Gastrocnemius medialis (tissue), 4 donors: ENCODE data around the gene FYB1. TPM values are rescaled to one million over a fixed set of nuclear protein-coding genes. Genes with fewer than 3 reads are reported as not detected.

Source experiments
- ATAC-seq, 2 donors: fragments of 150-250 bp; one replicate each; pipeline ENCODE4 v1.9.1; 2016
- DNase-seq, 2 donors: peaks; one replicate each; pipeline ENCODE4 v3.0.0-alpha.2; 2019
- H3K27ac ChIP-seq, 4 donors: fragments of 200-600 bp; sonication (generic); 1 replicate in 1 of 4; 2 replicates in 3 of 4; pipeline ENCODE4 v1.5.1; 2016 to 2018; ENCODE audit warnings: mild to moderate bottlenecking in 2 of 4, moderate library complexity in 1 of 4
- H3K27me3 ChIP-seq, 3 donors: fragments of 200-600 bp; sonication (generic) in 2 of 3; 1 replicate in 1 of 3; 2 replicates in 2 of 3; pipeline versions ENCODE4 v1.5.1 to v1.6.0; 2016 to 2019; ENCODE audit warnings: mild to moderate bottlenecking in 1 of 3, moderate library complexity in 1 of 3
- H3K36me3 ChIP-seq, 2 donors: fragments of 200-600 bp; sonication (generic) in 1 of 2; one replicate each; pipeline ENCODE4 v1.5.1; 2017 to 2018
- H3K4me1 ChIP-seq, 2 donors: fragments of 200-600 bp; sonication (generic) in 1 of 2; one replicate each; pipeline ENCODE4 v1.5.1; 2016 to 2017; ENCODE audit warnings: mild to moderate bottlenecking in 2 of 2
- H3K4me3 ChIP-seq, 4 donors: fragments of 200-600 bp; sonication (generic) in 3 of 4; 1 replicate in 1 of 4; 2 replicates in 3 of 4; pipeline ENCODE4 v1.5.1; 2016 to 2019; ENCODE audit warnings: mild to moderate bottlenecking in 2 of 4
- H3K9me3 ChIP-seq, 3 donors: fragments of 200-600 bp; sonication (generic) in 2 of 3; 1 replicate in 1 of 3; 2 replicates in 2 of 3; pipeline ENCODE4 v1.5.1; 2016 to 2019
- POLR2A ChIP-seq, 2 donors: fragments of 450-650 bp; IDR thresholded peaks; one replicate each; pipeline ENCODE4 v1.6.1; 2017; ENCODE audit warnings: antibody characterized with exemption in 2 of 2, mild to moderate bottlenecking in 2 of 2, moderate library complexity in 2 of 2
- in situ Hi-C, 4 donors: fragments of 200-750 bp; cut with MboI; loops; one replicate each; pipeline versions ENCODE4 v1.15.0 to v1.8.0; 2017; ENCODE audit warnings: low sequenced_read_pairs in 4 of 4
- intact Hi-C: fragments of 100-400 bp; cut with DNase I; formaldehyde crosslinking; loops from one replicate; pipeline ENCODE4 v1.15.1; 2023; ENCODE audit warnings: low total_unique reads
- total RNA-seq, 4 donors: library from RNA; depleted of rRNA; stranded (reverse); fragments of >200 nt; gene quantifications; one replicate each; pipeline versions ENCODE4 v1.1.0 to v1.2.3, GENCODE V29; 2016
- TF ChIP-seq, protein P1 (sequence below), 5 experiments: fragments of 450-650 bp in 3 of 5; fragments of 200-600 bp in 2 of 5; sonication (generic) in 2 of 5; IDR thresholded peaks in 4 of 5; conservative IDR thresholded peaks in 1 of 5; 1 replicate in 4 of 5; 2 replicates in 1 of 5; pipeline ENCODE4 v1.5.1; 2016 to 2019; ENCODE audit warnings: antibody characterized with exemption in 5 of 5, mild to moderate bottlenecking in 3 of 5, moderate library complexity in 3 of 5

The FYB1 gene
- total RNA-seq, 4 donors from 2014 or later, result 1.1 to 5.6 (median 2.6) TPM

DNA sequence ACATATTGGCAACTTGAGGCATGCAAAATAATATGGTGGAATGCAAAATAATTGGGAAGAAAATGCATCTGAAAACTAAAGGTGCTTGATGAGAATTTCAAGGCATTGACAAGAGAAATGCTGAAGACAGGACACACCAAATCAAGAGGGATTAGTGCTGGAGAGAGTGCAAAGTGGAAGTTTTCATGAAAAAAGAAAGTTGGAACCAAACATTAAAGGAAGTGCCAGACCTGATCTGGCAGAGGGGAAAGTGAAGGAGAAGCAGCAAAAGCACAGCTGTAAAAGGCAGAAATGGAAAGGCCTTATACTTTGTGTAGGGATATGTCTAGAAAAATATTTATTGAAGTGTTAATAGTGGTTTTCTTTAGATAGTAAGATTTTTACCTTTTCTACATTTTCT is 35.3 kb upstream of the FYB1 start:
- H3K9me3 ChIP-seq, result no peaks in the 10 kb centered on the region
- in situ Hi-C loops, result no loop called here
- intact Hi-C loops, result no loop called here
- H3K4me1 ChIP-seq, result no peaks in the 10 kb centered on the region
- ATAC-seq (no peak), DNase-seq (no peak)
- no peaks in the 10 kb centered on the region for H3K27me3 ChIP-seq
- no peak overlapping the region for H3K27ac ChIP-seq
- H3K36me3 ChIP-seq, result no peaks in the 10 kb centered on the region
- H3K4me3 ChIP-seq, result no peak overlapping the region
- TF ChIP-seq, protein P1, sequence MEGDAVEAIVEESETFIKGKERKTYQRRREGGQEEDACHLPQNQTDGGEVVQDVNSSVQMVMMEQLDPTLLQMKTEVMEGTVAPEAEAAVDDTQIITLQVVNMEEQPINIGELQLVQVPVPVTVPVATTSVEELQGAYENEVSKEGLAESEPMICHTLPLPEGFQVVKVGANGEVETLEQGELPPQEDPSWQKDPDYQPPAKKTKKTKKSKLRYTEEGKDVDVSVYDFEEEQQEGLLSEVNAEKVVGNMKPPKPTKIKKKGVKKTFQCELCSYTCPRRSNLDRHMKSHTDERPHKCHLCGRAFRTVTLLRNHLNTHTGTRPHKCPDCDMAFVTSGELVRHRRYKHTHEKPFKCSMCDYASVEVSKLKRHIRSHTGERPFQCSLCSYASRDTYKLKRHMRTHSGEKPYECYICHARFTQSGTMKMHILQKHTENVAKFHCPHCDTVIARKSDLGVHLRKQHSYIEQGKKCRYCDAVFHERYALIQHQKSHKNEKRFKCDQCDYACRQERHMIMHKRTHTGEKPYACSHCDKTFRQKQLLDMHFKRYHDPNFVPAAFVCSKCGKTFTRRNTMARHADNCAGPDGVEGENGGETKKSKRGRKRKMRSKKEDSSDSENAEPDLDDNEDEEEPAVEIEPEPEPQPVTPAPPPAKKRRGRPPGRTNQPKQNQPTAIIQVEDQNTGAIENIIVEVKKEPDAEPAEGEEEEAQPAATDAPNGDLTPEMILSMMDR (IDR thresholded peaks at IDR 0.05 in 4 of 5, conservative IDR thresholded peaks at IDR 0.05 in 1 of 5), result no peak
- no peak for TF ChIP-seq POLR2A (IDR thresholded peaks at IDR 0.05)

DNA sequence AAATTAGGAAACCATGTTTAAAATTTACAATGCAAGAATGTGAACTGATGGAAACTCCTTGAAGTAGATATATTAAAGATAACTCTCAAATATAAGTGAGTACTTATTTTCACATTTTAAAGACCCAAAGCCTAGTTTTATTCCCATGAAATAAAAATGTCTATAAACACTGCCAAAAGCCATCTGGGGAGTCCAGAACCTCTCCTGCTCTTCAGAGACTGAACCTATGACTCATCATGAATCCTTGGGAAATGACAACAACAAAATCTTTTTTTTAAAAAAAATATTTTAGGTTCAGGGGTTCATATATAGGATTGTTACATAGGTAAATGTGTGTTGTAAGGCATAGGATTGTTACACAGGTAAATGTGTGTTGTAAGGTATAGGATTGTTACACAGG is 33.8 kb upstream of the FYB1 start:
- Histone ChIP-seq H3K4me3 (no peak overlapping the region), H3K4me1 (no peaks in the 10 kb centered on the region), H3K27ac (no peak overlapping the region), H3K9me3 (no peaks in the 10 kb centered on the region), H3K36me3 (no peaks in the 10 kb centered on the region), H3K27me3 (no peaks in the 10 kb centered on the region)
- DNase-seq (no peak), ATAC-seq (no peak)
- TF ChIP-seq POLR2A (IDR thresholded peaks at IDR 0.05), result no peak
- TF ChIP-seq, protein P1 (IDR thresholded peaks at IDR 0.05 in 4 of 5, conservative IDR thresholded peaks at IDR 0.05 in 1 of 5), result no peak
- in situ Hi-C loops, result no loop called here
- intact Hi-C loops, result no loop called here

DNA sequence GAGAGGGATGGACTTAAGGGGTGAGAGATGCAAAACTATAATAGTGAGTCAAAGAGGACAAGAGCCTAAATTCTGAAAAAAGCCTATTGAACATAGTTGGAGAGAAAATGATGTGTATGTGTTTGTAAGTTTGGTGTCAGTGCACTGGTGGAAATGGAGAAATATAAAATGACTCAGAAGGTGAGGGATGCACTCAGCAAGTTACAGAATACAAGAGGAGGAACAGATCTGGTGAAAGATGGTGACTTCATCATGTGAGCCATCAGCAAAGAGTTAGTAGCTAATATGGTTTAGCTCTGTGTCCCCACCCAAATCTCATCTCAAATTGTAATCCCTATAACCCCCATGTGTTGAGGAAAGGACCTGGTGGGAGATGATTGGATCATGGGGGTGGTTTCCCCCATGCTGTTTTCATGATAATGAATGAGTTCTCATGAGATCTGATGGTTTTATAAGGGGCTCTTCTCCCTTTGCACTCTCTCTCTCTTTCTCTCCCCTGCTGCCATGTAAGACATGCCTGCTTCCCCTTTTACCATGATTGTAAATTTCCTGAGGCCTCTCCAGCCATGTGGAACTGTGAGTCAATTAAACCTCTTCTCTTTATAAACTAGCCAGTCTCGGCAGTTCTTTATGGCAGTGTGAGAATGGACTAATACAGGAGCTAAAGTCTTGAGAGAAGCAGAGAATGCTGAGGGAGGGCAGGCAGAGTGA is 30.4 kb upstream of the FYB1 start:
- H3K27me3 ChIP-seq, result no peaks in the 10 kb centered on the region
- no peak overlapping the region for H3K4me3 ChIP-seq
- intact Hi-C loops (no loop called here), in situ Hi-C loops (no loop called here)
- ATAC-seq (no peak), DNase-seq (no peak)
- no peak for TF ChIP-seq POLR2A (IDR thresholded peaks at IDR 0.05)
- TF ChIP-seq, protein P1 (IDR thresholded peaks at IDR 0.05 in 4 of 5, conservative IDR thresholded peaks at IDR 0.05 in 1 of 5), result no peak
- H3K27ac ChIP-seq, result no peak overlapping the region
- H3K9me3 ChIP-seq, result no peaks in the 10 kb centered on the region
- no peaks in the 10 kb centered on the region for H3K4me1 ChIP-seq
- no peaks in the 10 kb centered on the region for H3K36me3 ChIP-seq

DNA sequence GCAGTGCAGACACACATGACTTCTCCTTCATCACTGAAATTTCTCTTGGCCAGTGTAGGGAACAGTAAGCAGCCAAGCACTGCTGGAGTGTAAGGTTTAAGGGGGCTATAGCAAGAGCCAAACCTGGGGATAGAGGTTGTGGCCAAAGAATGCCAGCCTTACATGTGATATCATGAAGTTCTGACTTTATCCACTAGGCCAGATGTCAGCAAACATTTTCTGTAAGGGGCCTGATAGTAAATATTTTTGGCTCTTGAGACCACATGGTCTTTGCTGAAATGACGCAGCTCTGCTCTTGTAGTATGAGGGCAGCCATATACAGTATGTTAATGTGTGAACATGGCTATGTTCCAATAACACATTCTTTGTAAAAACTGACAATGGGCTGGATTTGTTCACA is 29.7 kb upstream of the FYB1 start:
- TF ChIP-seq POLR2A (IDR thresholded peaks at IDR 0.05), result no peak
- TF ChIP-seq, protein P1 (IDR thresholded peaks at IDR 0.05 in 4 of 5, conservative IDR thresholded peaks at IDR 0.05 in 1 of 5), result no peak
- H3K9me3 ChIP-seq, result no peaks in the 10 kb centered on the region
- DNase-seq (no peak), ATAC-seq (no peak)
- H3K4me1 ChIP-seq, result no peaks in the 10 kb centered on the region
- in situ Hi-C loops (no loop called here), intact Hi-C loops (no loop called here)
- no peak overlapping the region for H3K4me3 ChIP-seq
- H3K36me3 ChIP-seq, result no peaks in the 10 kb centered on the region
- H3K27ac ChIP-seq, result no peak overlapping the region
- H3K27me3 ChIP-seq, result no peaks in the 10 kb centered on the region

DNA sequence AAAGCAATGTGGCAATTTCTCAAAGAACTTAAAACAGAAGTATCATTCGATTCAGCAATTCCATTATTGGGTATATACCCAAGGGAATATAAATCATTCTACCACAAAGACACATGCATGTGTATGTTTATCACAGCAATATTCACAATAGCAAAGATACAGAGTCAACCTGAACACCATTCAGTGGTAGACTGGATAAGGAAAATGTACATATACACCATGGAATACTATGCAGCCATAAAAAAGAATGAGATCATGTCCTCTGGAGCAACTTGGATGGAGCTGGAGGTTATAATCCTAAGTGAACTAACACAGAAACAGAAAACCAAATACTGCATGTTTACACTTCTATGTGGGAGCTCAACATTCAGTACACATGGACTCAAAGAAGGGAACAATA is 21.4 kb upstream of the FYB1 start:
- no peaks in the 10 kb centered on the region for H3K27me3 ChIP-seq
- H3K36me3 ChIP-seq, result no peaks in the 10 kb centered on the region
- no peak for ATAC-seq
- intact Hi-C loops, result no loop called here
- in situ Hi-C loops, result no loop called here
- H3K4me1 ChIP-seq, result no peaks in the 10 kb centered on the region
- no peak for DNase-seq
- H3K27ac ChIP-seq, result no peak overlapping the region
- no peak overlapping the region for H3K4me3 ChIP-seq
- TF ChIP-seq, protein P1 (IDR thresholded peaks at IDR 0.05 in 4 of 5, conservative IDR thresholded peaks at IDR 0.05 in 1 of 5), result no peak
- no peak for TF ChIP-seq POLR2A (IDR thresholded peaks at IDR 0.05)
- no peaks in the 10 kb centered on the region for H3K9me3 ChIP-seq
